NCI-H1048 (cell line): Measurements from ENCODE around the gene L3MBTL3.

ENCODE experiments used
- DNase-seq: peaks from one replicate; lab custom pipeline; 2025; lab: John Stamatoyannopoulos, UW

The L3MBTL3 gene

GRCh38 chr6:130183271-130184222 lies 165.2 kb downstream of the L3MBTL3 start:
- DNase-seq = no peak

- DNase-seq = no peak
Observed at GRCh38 chr6:130185658-130186057, 167.3 kb downstream of the L3MBTL3 start.

- no peak for DNase-seq
Observed at GRCh38 chr6:130187335-130188206, 169.2 kb downstream of the L3MBTL3 start.

GRCh38 chr6:130188207-130188899 lies 170.0 kb downstream of the L3MBTL3 start:
- no peak for DNase-seq

- no peak for DNase-seq
Observed at GRCh38 chr6:130189531-130190397, 171.4 kb downstream of the L3MBTL3 start.
